HFFc6 (cell line): ENCODE measurements around the gene LIPC. TPM values are rescaled to one million over a fixed set of nuclear protein-coding genes. Genes with fewer than 3 reads are reported as not detected.

Experiments
- DNase-seq: peaks from one replicate; pipeline ENCODE4 v3.0.0-alpha.2; 2018
- H3K27ac Mint-ChIP-seq: 2 replicates; pipeline ENCODE4 v1.8.0; 2020; ENCODE audit warnings: mild to moderate bottlenecking, mixed read lengths
- H3K27me3 Mint-ChIP-seq: 2 replicates; pipeline ENCODE4 v1.8.0; 2021; ENCODE audit warnings: mild to moderate bottlenecking, moderate library complexity, mixed read lengths; ENCODE audit not compliant: insufficient read depth
- H3K36me3 Mint-ChIP-seq: 2 replicates; pipeline ENCODE4 v1.8.0; 2021; ENCODE audit warnings: low read depth, mixed read lengths
- H3K4me1 Mint-ChIP-seq: 2 replicates; pipeline ENCODE4 v1.8.0; 2020; ENCODE audit warnings: low read depth, mixed read lengths
- H3K4me3 Mint-ChIP-seq: 2 replicates; pipeline ENCODE4 v1.8.0; 2020; ENCODE audit warnings: mild to moderate bottlenecking, moderate library complexity, mixed read lengths
- H3K9me3 Mint-ChIP-seq: 2 replicates; pipeline ENCODE4 v1.8.0; 2020; ENCODE audit warnings: mild to moderate bottlenecking, mixed read lengths
- total RNA-seq, 6 experiments: library from RNA; stranded (reverse); fragmentation: NEBNext Ultra II Directional; extraction: Animal tissue kit (Norgen Biotek cat#: 25700); gene quantifications; 2 replicates in 1 of 6; 3 replicates in 5 of 6; pipeline ENCODE4 v1.2.3, GENCODE V29; 2021
- TF ChIP-seq, protein P1 (sequence below): fragments of 200-600 bp; sonication (generic); IDR thresholded peaks from 2 replicates; pipeline ENCODE4 v1.5.0; 2021; ENCODE audit warnings: antibody characterized with exemption, mild to moderate bottlenecking

Gene LIPC
- total RNA-seq, 6 experiments from 2014 or later, result not detected

DNA sequence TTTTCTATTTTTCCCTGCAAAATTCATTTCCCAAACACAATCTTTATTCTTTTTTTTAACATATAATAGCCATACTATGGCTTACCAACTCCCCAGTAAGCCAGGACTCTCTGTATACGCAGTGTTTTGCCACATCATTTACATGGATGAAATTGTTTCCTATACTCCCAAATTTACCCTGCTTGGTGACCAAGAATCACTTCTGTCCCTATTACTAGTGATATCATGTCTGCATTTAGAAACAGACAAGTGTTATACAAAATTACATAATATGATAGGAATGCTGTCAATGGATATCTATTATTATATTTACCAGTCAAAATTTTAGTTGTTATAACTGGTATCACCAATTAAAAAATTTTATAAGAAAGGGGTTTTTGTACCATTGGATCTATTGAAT, 77.8 kb downstream of the LIPC start:
- no peak for DNase-seq
- H3K36me3 Mint-ChIP-seq, result peaks cover 16% of the 10 kb centered on the region; the same call in 1 of the 2 replicates

DNA sequence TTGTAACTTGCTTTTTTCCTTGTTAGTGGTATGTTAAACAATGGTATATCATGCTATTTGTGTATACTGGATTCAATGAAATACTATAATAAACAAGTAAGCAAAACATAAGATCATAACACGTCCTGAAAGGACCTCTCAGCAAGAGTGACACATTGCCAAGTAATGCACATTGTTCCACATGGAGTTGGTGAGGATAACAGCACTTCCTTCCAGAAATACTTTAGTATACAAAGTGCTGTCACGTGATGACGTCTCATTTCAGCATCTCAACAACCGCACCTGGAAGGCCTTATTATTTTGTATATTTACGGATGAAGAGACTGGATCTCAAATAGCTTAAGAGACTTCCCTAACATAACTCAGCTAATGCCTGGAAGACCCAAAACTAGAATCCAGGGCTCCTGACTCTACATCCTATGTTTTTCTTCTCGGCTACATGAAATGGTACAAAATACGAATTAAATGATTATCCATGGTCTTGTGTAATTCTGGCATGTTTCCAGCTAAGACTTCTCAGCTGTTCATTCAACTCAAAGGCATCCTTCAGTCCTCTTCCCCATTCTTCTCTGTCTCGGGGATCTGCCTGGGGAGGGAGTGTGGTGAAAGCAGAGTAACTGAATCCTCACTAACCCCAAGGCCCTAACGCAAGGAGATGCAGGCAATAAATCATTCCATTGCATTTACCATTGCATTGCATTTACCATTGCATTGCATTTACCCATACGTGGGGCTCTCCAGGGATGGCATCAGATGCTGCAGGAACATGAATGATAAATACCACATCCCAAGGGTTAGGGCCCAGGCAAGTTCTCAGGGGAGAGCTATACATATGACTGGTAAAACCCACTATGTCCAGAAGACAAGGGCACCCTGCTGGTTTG, 79.2 kb downstream of the LIPC start:
- no peak overlapping the region for H3K4me3 Mint-ChIP-seq
- H3K4me1 Mint-ChIP-seq, result peaks cover 29% of the 10 kb centered on the region
- peak; percentile 15 for DNase-seq
- peaks cover 20% of the 10 kb centered on the region; the same call in 1 of the 2 replicates for H3K36me3 Mint-ChIP-seq
- TF ChIP-seq, protein P1, sequence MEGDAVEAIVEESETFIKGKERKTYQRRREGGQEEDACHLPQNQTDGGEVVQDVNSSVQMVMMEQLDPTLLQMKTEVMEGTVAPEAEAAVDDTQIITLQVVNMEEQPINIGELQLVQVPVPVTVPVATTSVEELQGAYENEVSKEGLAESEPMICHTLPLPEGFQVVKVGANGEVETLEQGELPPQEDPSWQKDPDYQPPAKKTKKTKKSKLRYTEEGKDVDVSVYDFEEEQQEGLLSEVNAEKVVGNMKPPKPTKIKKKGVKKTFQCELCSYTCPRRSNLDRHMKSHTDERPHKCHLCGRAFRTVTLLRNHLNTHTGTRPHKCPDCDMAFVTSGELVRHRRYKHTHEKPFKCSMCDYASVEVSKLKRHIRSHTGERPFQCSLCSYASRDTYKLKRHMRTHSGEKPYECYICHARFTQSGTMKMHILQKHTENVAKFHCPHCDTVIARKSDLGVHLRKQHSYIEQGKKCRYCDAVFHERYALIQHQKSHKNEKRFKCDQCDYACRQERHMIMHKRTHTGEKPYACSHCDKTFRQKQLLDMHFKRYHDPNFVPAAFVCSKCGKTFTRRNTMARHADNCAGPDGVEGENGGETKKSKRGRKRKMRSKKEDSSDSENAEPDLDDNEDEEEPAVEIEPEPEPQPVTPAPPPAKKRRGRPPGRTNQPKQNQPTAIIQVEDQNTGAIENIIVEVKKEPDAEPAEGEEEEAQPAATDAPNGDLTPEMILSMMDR, result no peak
- no peaks in the 10 kb centered on the region; the same call in 1 of the 2 replicates for H3K9me3 Mint-ChIP-seq
- H3K27ac Mint-ChIP-seq, result no peak overlapping the region
- peaks cover 29% of the 10 kb centered on the region for H3K27me3 Mint-ChIP-seq

More for the DNA sequence above, 77.8 kb downstream of the LIPC start:
- Mint-ChIP-seq H3K27me3 (peaks cover 26% of the 10 kb centered on the region), H3K27ac (no peak overlapping the region), H3K4me1 (peaks cover 37% of the 10 kb centered on the region), H3K9me3 (no peaks in the 10 kb centered on the region; the same call in 1 of the 2 replicates), H3K4me3 (no peak overlapping the region)
- TF ChIP-seq, protein P1, result no peak

DNA sequence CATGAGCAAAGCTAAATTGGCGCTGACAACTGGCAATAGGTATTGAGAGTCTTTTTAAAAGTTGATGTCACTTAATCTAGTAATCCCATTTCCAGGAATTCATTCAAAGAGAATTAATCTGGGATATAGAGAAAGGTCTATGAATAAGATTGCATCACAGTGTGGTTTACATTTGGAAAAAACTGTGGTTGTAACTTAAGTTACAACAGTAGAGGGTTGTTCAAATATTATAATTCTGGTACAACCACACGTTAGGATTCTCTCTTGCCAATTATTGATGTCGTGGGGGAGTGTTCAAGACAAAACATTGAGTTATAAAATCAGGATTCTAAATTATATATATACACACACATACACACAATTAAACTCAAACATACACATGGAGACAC, 79.8 kb downstream of the LIPC start:
- TF ChIP-seq, protein P1, result no peak
- H3K36me3 Mint-ChIP-seq, result peaks cover 14% of the 10 kb centered on the region; the same call in 1 of the 2 replicates
- no peak overlapping the region for H3K27ac Mint-ChIP-seq
- H3K9me3 Mint-ChIP-seq, result no peaks in the 10 kb centered on the region; the same call in 1 of the 2 replicates
- DNase-seq, result no peak
- H3K27me3 Mint-ChIP-seq, result peaks cover 29% of the 10 kb centered on the region
- H3K4me1 Mint-ChIP-seq, result peaks cover 22% of the 10 kb centered on the region
- H3K4me3 Mint-ChIP-seq, result no peak overlapping the region

DNA sequence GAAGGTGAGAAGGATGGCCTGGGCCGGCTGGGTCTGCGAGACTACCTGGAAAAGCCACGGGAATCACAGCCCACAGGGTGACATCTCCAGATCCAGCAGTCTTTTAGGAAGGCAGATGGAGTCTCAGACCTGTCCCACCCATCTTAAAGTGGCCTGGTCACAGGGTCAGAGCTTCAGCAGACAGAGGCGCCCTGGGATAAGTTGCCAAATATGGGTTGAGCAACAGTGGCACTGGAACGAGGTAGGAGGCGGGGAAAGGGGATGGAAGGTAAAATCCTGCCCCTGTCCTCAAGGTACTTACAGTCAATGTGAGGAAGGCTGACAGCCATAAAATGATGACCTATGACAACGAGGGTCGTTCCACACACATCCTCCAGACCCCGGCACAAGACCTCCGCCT, 80.7 kb downstream of the LIPC start:
- H3K4me1 Mint-ChIP-seq, result peaks cover 22% of the 10 kb centered on the region
- TF ChIP-seq, protein P1, result no peak
- no peak overlapping the region for H3K27ac Mint-ChIP-seq
- DNase-seq, result no peak
- peaks cover 29% of the 10 kb centered on the region for H3K27me3 Mint-ChIP-seq
- no peaks in the 10 kb centered on the region; the same call in 1 of the 2 replicates for H3K9me3 Mint-ChIP-seq
- peaks cover 9% of the 10 kb centered on the region; the same call in 1 of the 2 replicates for H3K36me3 Mint-ChIP-seq
- no peak overlapping the region for H3K4me3 Mint-ChIP-seq

DNA sequence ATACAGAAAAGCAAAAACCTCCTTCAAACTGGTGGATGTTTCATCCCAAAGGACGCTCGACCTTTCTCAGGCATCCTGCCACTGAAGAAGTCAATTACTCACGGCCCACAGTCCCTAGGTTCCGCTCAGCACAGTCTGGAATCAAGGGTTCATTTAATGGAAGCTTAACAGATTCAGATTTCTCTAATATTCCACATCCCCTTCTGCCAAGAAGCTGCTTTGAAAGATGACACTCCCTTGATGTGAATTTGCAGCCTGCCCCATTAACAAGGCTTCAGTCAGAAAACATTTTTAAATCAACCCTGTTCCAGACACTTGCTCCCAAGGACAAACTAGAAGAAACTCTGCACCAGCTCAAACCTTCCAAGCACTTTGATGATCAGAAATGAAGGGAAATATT, 81.2 kb downstream of the LIPC start:
- TF ChIP-seq, protein P1, result no peak
- Mint-ChIP-seq H3K36me3 (peaks cover 4% of the 10 kb centered on the region; the same call in 1 of the 2 replicates), H3K27me3 (peaks cover 27% of the 10 kb centered on the region), H3K27ac (no peak overlapping the region), H3K4me3 (no peak overlapping the region), H3K9me3 (no peaks in the 10 kb centered on the region; the same call in 1 of the 2 replicates), H3K4me1 (peaks cover 22% of the 10 kb centered on the region)
- no peak for DNase-seq
